Stimulated activated CD8-positive, alpha-beta memory T cell treated with anti-CD3 and anti-CD28 coated beads, Interleukin-4, amount 100 ng/mL, for 1 hour (primary cell): ENCODE results near the gene CDC20B.
"Not testable (repeated sequence)": the region's sequence is repeated elsewhere in the genome, so short reads cannot be mapped to it uniquely, and the experiment has no call there.

Experiments used
- DNase-seq, 2 donors: peaks; one replicate each; pipeline ENCODE4 v3.0.0-alpha.2; 2020; ENCODE audit warnings: low read depth in 2 of 2, low spot score in 1 of 2

Gene CDC20B

DNA sequence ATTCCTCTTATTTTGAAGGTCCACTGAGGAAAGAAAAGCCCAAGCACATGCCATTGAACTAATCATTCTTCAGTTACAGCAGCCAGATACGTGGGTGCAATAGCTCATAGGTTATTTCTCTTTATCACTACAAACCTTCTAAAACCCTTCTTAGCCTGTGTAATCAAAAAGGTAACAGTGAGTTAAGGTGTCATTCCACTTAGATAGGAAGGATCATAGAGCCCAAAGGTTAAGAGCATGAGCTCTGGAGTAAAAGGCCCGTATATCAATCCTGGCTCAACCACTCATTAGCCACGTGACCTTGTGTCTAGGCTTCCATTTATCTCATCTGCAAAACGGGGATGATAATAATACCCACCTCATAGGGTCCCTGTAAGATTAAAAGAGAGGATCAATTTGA is 10.3 kb downstream of the CDC20B start:
- DNase-seq: no peak

DNA sequence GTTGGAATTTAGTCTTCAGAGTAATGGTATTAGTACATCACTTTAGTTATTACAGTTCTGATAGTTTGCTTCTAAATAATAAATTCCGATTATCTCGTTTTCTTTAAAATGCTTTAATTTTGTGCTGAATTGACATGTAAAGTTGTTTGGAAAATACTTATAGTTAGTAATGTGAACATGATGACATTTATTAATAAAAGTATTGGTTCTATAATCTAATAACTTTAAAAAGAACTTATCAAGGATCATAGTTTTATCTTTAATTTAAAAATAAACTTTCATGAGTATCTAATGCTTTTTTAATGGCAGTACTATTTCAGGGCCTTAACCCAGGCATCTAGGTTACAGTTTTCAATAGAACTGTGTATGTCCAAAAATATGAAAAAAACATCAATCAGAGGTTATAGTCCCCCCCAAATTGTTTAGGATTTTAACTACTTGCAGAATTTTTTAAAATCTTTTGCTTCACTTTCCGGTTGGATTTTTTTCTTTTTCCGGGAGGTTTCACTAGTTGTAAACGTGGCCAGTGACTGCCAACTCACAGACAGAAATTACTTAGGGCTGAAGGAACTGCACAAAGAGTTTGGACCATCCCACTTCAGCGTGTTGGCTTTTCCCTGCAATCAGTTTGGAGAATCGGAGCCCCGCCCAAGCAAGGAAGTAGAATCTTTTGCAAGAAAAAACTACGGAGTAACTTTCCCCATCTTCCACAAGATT is 12.3 kb downstream of the CDC20B start:
- DNase-seq: no peak

DNA sequence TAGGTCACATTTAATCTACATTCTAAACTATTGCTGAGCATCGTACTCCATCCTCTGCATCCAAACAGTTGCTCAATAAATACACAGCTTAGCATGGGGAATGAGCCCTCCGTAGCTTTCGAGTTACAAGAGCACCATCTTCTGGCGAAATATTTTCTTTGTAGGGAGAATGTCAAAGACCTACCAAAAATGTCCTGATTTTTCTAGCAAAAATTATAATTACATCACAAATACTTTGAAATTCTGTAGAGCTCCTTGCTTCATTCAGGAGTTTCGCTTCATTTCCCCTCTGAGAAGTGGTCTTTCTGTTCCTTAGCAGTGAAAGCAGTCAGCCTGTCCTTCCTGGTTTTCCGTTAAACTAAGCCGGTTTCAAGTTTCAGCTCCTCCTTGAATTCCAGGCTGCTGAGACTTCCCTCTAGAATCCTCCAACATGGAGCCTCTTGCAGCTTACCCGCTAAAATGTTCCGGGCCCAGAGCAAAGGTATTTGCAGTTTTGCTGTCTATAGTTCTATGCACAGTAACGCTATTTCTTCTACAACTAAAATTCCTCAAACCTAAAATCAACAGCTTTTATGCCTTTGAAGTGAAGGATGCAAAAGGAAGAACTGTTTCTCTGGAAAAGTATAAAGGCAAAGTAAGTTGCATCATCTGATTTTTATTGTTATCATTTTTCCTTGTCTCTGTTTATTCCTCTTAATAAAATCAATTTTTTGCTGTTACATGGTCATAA is 13.0 kb downstream of the CDC20B start, which contains the start of gene GPX8:
GPX8 (plus strand) TSS at position 409 of the 730 bp plus-strand sequence; CDS start at position 431, 22 bp downstream.
- no peak for DNase-seq

DNA sequence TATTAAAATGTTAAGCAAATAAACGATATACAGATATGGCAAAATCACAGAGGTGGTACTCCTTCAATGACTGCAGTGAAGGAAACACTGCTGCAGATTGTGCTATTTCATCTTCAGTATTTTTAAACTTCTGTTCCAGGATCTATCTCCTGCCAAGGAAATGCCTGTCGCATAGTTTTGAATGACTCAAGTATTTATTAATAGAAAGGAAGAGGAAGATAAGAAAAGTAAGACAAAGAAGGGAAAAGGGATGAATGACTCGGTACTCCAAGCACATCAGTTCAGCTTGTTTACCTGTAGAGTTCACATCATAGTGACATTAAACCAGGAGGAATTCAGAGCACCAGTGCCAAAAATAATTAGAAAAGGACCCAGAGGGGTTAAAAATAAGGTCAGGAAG is 18.1 kb downstream of the CDC20B start:
- DNase-seq: no peak

DNA sequence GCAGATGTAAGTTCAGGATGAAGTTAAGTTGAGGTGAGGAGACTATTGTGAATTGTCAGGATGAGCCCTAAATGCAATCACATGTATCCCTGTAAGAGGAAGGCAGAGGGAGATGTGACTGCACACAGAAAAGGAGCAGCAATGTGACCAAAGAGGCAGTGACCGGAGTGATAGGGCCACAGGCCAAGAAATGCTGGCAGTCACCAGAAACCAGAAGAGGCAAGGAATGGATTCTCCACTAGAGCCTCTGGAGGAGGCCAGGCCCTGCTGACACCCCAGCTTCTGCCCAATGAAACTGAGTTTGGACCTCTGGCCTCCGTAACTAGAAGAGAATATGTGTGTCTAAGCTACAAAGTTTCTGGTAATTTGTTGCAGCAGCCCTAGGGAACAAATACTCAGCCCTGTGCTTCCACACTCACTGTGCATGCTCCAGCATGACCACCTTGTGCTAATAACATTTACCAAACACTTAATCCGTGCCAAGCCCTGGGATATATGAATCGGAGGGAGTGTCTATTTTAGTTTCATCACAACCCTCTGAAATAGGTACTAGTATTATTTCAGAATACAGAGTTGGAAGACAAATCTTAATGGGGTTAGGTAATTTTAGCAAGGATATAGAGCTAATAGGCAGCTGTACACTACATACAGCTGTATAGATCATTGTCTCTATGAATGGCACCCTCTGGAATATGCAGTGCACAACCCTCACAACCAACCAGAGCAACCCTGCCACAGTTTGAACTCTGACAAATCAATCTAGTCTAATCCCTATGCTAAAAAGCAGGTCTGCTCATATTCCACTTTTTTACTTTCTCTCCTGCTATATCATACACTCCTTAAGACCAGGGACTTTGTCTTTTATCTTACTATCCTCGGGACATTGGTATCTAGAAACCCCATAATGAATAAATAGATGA is 20.8 kb downstream of the CDC20B start:
- DNase-seq: no peak

DNA sequence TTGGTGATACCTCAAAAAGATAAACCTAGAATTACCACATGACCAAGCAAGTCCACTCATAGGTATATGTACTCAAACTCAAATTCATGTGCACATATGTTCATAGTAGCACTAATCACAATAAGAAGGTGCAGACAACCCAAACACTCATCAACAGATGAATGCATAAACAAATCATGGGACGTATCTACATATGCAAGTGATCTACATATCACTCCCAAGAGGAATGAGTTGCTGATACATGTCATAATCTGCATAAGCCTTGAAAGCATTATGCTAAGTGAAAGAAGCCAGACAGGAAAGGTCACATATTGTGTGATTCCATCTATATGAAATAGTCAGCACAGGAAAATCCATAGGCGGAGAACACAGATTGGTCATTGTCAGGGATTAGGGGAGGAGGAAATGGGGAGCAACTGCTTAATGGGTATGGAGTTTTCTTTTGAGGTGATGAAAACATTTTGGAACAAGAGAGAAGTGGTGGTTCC is 23.6 kb downstream of the CDC20B start:
- no peak for DNase-seq

DNA sequence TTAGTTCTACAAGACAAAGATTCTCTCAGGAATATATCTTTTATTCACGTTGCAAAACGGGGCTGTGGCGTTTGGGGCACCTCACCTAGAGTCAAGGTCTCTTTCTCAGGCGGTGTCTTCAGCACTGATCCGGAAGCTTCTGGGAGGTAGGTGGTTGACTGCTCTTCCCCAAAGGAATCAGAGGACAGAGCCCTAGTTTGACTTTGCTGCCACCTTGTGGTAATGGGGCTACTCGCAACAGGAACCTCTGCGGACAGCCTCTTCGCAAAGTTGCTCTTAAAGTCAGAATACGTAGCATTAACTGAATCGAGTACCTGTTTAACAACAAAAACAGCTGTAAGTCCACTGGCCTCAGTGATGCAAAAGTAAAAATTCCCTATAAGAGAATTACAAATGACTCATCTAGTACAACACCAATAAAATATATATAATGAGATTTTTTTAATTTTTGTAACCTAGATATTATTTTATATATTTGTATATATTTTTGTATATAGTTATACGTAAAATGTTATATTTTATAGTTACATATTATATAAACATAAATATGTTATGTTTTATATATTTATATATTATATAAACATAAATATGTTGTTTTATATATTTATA is 26.3 kb downstream of the CDC20B start:
- peak; percentile 63 for DNase-seq

DNA sequence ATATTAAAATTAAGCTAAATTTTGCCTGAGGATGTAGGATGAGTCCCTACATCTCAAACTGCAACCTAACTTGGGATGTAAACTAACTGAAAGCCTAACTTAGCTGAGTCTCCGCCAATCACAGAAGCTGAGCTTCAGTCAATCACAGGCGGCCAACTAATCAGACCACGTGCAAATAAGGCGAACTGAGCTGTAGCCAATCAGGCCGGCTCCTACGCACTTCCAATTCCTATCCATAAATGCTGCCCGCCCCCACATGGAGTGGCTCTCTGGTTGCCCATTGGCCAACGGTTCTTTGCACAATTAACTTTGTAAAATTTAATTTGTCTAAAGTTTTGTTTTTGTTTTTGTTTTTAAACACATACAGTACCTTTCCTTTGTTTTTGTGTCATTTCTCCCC is 26.9 kb downstream of the CDC20B start:
- DNase-seq: no peak

DNA sequence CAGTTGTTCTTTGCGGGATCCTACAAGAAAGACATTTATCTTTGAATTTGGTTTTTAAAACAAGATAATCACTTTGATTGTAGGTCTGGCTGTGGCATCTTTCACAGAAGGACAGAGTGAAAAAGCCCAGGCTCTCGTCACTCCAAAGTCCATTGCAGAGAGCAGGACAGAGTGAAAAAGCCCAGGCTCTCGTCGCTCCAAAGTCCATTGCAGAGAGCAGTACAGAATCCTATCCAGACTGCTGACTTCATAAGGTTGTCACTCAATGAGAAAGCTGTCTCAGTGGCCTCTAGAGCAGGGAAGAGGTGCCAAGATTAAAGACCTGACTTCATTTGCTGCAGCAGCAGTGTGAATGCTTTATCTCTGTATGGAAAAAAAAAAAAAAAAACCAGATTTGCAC is 29.4 kb downstream of the CDC20B start:
- DNase-seq: no peak

DNA sequence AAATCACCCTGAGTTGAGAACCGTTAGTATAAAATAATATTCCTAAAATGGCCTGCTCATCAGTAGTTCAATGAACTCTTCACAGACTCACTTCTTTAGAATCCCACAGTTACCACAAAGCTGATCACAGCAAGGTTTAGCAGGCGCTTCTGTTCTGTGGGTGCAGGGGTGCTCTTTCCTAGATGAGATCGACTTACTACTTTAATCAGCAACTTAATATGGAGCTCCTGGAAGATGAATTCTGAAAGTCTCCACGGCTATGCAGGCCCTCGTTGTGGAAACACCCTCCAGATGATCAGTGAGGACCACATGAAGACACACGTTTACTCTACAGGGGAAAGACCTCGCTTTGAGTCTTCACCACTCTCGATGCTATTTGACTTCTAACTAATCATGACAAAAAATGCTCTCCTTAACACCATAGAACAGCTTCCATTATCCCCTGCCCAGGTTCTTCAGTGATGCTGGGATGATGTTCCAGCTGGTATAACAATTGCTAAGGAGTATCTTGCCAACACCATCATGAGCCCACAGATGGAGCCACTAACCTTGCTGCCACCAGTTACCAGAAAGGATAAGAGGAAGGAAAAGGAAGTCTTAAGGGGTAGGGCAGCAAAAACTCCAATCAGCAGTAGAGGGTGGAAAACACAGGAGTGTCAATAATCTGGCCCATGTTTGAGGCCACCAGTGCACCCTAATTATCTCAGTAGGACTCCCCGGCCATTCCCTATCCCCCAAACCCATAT is 30.9 kb downstream of the CDC20B start:
- no peak for DNase-seq

DNA sequence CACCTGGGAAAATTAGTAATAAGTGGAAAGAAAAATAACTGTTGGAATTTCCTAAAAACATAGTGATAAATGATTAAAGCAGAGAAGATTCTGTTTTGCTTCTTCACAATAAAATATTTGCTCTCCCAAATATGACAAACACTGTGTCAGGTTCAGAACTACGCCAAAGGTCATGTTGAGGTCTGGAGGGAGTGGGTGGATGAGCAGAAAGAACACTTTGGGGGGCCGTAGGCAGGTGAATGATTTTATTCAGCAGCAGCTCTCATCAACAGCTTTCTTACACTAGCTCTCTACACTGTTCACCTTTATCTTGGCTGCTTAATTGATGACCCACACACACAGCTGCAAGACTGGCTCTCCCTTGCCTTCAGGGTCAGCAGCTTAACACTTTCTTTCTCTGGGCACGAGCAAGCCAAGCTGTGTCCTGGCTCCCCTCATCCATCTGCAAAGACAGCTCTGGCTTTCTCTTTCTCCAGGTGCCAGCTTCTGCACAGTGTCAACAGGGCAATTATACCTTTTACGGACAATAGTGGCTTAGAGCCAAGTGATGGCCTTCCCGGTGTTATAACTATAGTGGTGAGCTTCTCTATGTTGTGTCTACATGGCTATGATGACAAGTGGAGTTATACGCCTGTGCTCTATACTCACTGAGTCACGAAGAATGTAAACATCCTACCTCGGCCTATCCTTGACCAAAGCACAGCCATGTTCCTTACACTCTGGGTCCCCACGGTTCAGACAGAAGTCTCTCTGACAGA is 31.9 kb downstream of the CDC20B start:
- DNase-seq: no peak

DNA sequence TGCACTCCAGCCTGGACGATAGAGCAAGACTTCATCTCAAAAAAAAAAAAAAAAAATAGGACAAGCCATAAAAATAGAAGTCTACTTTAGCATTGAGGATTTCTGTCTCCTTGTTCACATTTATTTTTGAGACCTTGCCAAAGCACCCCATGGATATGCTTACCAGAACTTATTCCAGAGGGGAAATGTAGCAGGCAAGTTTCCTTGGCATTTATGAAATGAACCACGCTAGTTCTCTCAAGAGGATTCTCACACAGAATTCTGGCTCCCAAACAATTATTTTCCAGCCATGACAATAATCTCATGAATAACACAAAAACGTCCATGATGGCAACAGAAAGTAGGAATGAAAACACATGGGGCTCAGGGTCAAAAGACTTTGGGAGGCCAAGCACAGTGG is 36.5 kb downstream of the CDC20B start:
- DNase-seq: no peak

DNA sequence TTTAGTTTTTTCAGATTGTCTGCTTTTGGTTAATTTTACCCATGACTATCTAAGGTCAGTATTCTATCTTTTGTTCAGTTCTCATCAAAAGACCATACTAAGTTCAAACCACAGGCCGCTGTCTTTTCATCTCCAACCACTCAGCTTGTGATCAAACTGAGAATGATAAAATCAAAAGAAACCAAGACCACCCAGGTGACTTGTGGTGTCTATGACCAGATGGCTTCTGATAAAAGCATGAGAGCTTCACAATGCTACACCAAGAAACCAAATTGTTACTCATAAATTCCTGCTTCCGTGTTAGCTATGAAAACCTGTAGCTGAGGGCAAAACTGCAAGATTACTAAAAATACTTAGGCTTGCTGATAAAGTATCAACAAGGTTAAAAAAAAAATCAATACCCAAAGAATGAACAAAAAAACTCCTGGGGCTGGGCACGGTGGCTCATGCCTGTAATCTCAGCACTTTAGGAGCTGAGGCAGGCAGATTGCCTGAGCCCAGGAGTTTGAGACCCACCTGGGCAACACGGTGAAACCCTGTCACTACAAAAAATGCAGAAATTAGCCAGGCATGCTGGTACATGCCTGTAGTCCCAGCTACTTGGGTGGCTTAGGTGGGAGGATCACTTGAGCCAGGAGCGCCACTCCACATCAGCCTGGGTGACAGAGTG is 38.8 kb downstream of the CDC20B start:
- no peak for DNase-seq

DNA sequence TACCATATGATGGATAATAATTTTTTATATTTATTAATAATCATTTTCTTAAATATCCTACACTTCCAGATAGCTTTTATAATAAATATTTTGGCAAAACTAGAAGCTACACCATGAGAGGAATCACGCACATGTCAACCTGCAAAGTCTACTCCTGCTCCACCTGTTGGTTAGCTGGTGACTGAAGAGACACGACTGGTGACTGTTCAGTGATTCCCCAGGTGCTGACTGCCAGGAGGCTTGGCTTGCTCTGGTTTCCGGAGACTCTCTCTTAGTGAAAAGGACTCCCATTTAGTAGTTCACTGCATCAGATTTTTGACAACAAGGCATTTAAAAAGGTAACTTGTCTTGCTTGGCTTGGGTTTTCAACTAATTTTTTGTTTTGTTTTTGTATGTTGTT is 49.6 kb downstream of the CDC20B start:
- no peak for DNase-seq

DNA sequence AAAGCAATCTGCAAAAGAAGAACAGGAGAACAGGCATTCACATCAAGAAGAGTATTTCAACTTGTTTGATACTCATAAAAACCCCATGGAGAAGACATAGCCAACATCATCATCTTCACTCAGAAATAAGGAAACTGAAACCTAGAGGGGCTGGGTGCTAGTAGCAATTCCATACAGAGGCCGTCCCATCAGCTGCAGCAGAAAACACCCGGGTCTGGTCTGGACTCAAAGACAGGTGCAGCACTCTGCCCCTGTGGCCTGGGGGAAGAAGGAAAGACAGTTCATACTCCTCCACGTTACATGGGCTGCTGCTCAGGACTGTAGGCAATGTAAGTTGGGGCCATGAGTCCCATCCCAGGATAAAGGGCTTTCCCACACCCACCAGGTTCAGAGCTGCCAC is 58.9 kb downstream of the CDC20B start:
- no peak for DNase-seq

DNA sequence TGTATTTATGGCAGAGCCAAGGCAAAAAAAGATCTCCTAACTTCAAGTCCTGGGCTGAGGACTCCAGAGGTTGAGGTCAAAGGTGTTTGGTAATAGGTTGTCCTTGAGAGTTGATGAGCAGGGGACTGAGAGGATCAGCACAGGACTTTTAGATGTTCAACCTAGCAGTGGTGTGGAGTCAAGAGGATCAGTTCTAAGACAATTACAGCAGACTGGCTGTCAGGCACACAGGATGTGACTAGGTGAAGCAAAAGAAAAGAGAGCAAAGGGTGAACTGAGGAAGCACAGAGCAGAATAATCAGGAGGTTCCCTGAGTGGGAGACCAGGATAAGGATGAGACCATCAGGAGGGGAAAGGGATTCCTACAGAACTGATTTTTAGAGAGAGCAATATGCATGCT is 59.6 kb downstream of the CDC20B start:
- DNase-seq: no peak

DNA sequence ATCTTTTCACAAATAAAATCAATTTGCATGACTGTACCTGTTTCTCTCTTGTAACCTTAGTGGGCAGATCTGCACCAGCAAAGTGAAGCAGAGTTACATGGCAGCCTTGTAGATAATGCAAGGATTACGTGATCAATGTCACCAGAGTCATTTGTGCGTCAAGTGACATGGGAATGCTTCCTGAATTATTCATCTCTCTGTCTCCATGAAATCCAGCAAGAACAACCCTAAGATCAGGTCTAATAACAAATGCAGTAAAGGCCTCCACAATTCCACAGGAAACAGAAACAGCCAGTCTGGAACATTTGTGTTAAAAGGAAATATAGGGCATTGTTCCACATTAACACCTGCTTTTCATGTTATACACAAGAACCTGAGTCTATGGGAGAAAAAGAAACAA is 62.8 kb downstream of the CDC20B start:
- DNase-seq: no peak

DNA sequence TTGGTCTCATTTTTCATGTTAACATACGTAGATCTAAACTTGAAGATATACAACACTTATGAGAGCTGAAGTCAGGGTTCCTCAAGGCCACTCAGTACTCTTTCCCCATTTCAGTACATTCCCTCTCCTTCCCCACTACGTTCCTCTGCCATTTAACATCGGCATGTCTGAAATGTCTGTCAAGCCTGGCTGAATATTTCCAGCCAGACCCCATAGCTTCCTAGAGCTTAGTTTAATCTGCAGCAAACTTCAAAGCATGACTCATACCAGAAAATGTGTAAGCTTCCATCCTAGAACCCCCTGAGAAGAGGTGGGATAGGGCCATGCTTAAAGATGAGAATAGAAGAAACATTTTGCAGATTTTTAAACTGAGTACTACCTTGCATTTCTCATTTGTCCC is 64.3 kb downstream of the CDC20B start:
- DNase-seq: no peak

DNA sequence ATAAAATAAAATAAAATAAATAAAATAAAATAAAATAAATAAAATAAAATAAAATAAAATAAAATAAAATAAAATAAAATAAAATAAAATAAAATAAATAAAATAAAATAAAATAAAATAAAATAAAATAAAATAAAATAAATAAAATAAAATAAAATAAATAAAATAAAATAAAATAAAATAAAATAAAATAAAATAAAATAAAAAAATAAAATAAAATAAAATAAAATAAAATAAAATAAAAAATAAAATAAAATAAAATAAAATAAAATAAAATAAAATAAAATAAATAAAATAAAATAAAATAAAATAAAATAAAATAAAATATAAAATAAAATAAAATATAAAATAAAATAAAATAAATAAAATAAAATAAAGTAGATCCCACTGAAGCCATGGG is 67.0 kb downstream of the CDC20B start:
- not testable (repeated sequence) for DNase-seq
